K562 (cell line): Measurements from ENCODE around the gene KCNJ4. TPM values are rescaled to one million over a fixed set of nuclear protein-coding genes. Genes with fewer than 3 reads are reported as not detected.
"Not testable (repeated sequence)": the region's sequence is repeated elsewhere in the genome, so short reads cannot be mapped to it uniquely, and the experiment has no call there.

Experiments used
- ATAC-seq: fragments of 200-7000 bp; cut with Tn5 transposase; 3 replicates; pipeline ENCODE4 v1.9.1; 2020; ENCODE audit warnings: moderate library complexity
- BruUV-seq: library from RNA; stranded (reverse); fragments of 400-500 nt; replicated peaks from 2 replicates; lab custom pipeline; 2021; lab: Mats Ljungman, UMichigan
- CTCF ChIA-PET: fragments of 300-600 bp; formaldehyde crosslinking; extraction: SDS; loops from one replicate; lab custom pipeline; 2021; ENCODE audit warnings: low intra/inter-chr PET ratio; lab: Yijun Ruan, JAX
- POLR2A ChIA-PET: fragments of 300-600, 350-650 bp; sonication (Branson Sonifier 250); formaldehyde crosslinking; extraction: SDS; loops from one replicate; lab custom pipeline; 2021; ENCODE audit warnings: antibody characterized with exemption, inconsistent platforms; lab: Yijun Ruan, JAX
- DNase-seq, 4 experiments: peaks; one replicate each; pipeline versions ENCODE4 v3.0.0 to v3.0.0-alpha.2; 2011 to 2018; ENCODE audit warnings: low spot score in 3 of 4, mixed read lengths in 3 of 4; ENCODE audit errors: extremely low read depth in 1 of 4
- FAIRE-seq: peaks from 2 replicates; lab custom pipeline; 2011; peaks lifted over from hg19 to GRCh38; lab: Jason Lieb, UNC
- H2AFZ ChIP-seq: 2 replicates; pipeline ENCODE4 v1.6.0; 2011; ENCODE audit warnings: low read depth, low read length, control low read depth, inconsistent platforms
- H3K27ac ChIP-seq: fragments of 200-600 bp; 3 replicates; pipeline ENCODE4 v1.8.0; 2011; ENCODE audit warnings: low read depth, mild to moderate bottlenecking, control low read depth, inconsistent platforms, low read length, moderate library complexity, mixed read lengths; ENCODE audit errors: extremely low read depth
- H3K27me3 ChIP-seq, 2 experiments: fragments of 300-600 bp in 1 of 2; 2 replicates in 1 of 2; 3 replicates in 1 of 2; pipeline versions ENCODE4 v1.6.0 to v1.8.0; 2011; ENCODE audit warnings: inconsistent platforms in 2 of 2, low read length in 2 of 2, mild to moderate bottlenecking in 1 of 2, mixed read lengths in 1 of 2, moderate library complexity in 1 of 2; ENCODE audit not compliant: control insufficient read depth in 2 of 2, insufficient read depth in 2 of 2
- H3K36me3 ChIP-seq: fragments of 300-600 bp; 3 replicates; pipeline ENCODE4 v1.8.0; 2011; ENCODE audit warnings: mild to moderate bottlenecking, low read length, inconsistent platforms; ENCODE audit not compliant: control insufficient read depth, insufficient read depth
- H3K4me1 ChIP-seq, 2 experiments: fragments of 200-600 bp in 1 of 2; replicated peaks in 1 of 2; 2 replicates in 1 of 2; 3 replicates in 1 of 2; pipeline versions ENCODE4 v1.5.1 to v1.8.0; 2011; ENCODE audit warnings: inconsistent platforms in 2 of 2, low read length in 2 of 2, mild to moderate bottlenecking in 1 of 2, mixed read lengths in 1 of 2, moderate library complexity in 1 of 2; ENCODE audit not compliant: control insufficient read depth in 2 of 2, insufficient read depth in 2 of 2
- H3K4me2 ChIP-seq: 2 replicates; pipeline ENCODE4 v1.6.1; 2011; ENCODE audit warnings: low read length, control low read depth, inconsistent platforms, mixed read lengths; ENCODE audit not compliant: insufficient read depth
- H3K4me3 ChIP-seq: fragments of 200-600 bp; sonication (generic), shearing (Covaris generic); 2 replicates; pipeline ENCODE4 v1.5.1; 2016; ENCODE audit warnings: control low read depth, inconsistent platforms
- H3K79me2 ChIP-seq: fragments of 200-600 bp; 3 replicates; pipeline ENCODE4 v1.8.0; 2011; ENCODE audit warnings: low read length, inconsistent platforms; ENCODE audit not compliant: control insufficient read depth, insufficient read depth
- H3K9ac ChIP-seq, 2 experiments: 2 replicates each; pipeline versions ENCODE4 v1.6.0 to v1.6.1; 2011; ENCODE audit warnings: low read depth in 2 of 2, low read length in 2 of 2, control low read depth in 1 of 2, inconsistent platforms in 1 of 2, mild to moderate bottlenecking in 1 of 2, mixed read lengths in 1 of 2; ENCODE audit not compliant: insufficient read depth in 1 of 2
- H3K9me1 ChIP-seq: one replicate; pipeline ENCODE4 v1.6.0; 2011; ENCODE audit warnings: inconsistent platforms, mild to moderate bottlenecking, low read length, moderate library complexity; ENCODE audit not compliant: control insufficient read depth, insufficient read depth
- H3K9me3 ChIP-seq: replicated peaks from 2 replicates; pipeline ENCODE4 v1.5.1; 2011; ENCODE audit warnings: low read depth, low read length, inconsistent platforms; ENCODE audit not compliant: control insufficient read depth, insufficient read depth
- H4K20me1 ChIP-seq: replicated peaks from 2 replicates; pipeline ENCODE4 v1.6.1; 2011; ENCODE audit warnings: low read length, inconsistent platforms, mixed read lengths; ENCODE audit not compliant: control insufficient read depth, insufficient read depth
- CEBPB ChIP-seq: fragments of 450-650 bp; IDR thresholded peaks from 2 replicates; pipeline ENCODE4 v1.6.1; 2016; ENCODE audit warnings: missing genetic modification characterization, missing compliant biosample characterization
- CHCHD3 ChIP-seq: fragments of 250-450 bp; sonication (Bioruptor Pico); IDR thresholded peaks from 2 replicates; pipeline ENCODE4 v2.1.2; 2022; ENCODE audit warnings: mild to moderate bottlenecking
- CREB3L1 ChIP-seq: fragments of 450-650 bp; IDR thresholded peaks from 2 replicates; pipeline ENCODE4 v1.6.1; 2014; ENCODE audit warnings: low read depth, mild to moderate bottlenecking, moderate library complexity, borderline replicate concordance
- FOXK2 ChIP-seq, 2 experiments: fragments of 450-650 bp; IDR thresholded peaks in 1 of 2; conservative IDR thresholded peaks in 1 of 2; 2 replicates each; pipeline ENCODE4 v1.6.1; 2016; ENCODE audit warnings: low read depth in 2 of 2, mild to moderate bottlenecking in 1 of 2
- HMG20A ChIP-seq: fragments of 450-650 bp; formaldehyde crosslinking; conservative IDR thresholded peaks from 2 replicates; pipeline ENCODE4 v1.4.0; 2020; ENCODE audit warnings: mild to moderate bottlenecking, mixed read lengths
- MCM5 ChIP-seq: fragments of 450-650 bp; IDR thresholded peaks from 2 replicates; pipeline ENCODE4 v1.6.1; 2016; ENCODE audit warnings: low read depth
- MIER1 ChIP-seq: fragments of 450-650 bp; IDR thresholded peaks from 2 replicates; pipeline ENCODE4 v1.6.1; 2016; ENCODE audit warnings: antibody characterized with exemption, mild to moderate bottlenecking, low read depth
- RFX5 ChIP-seq: IDR thresholded peaks from 2 replicates; pipeline ENCODE4 v1.6.1; 2011; ENCODE audit warnings: low read depth, mild to moderate bottlenecking, improper control_type of control experiment, low read length
- RFX7 ChIP-seq: fragments of 250-450 bp; sonication (Bioruptor Pico); IDR thresholded peaks from 2 replicates; pipeline ENCODE4 v1.5.1; 2021; ENCODE audit warnings: mild to moderate bottlenecking
- SETDB1 ChIP-seq: IDR thresholded peaks from one replicate; pipeline ENCODE4 v1.6.1; 2012; ENCODE audit warnings: low read length, control low read depth, inconsistent platforms
- SIX5 ChIP-seq, 2 experiments: IDR thresholded peaks; 2 replicates each; pipeline ENCODE4 v1.6.1; 2011; ENCODE audit warnings: low read length in 2 of 2, borderline replicate concordance in 1 of 2, low read depth in 1 of 2, mild to moderate bottlenecking in 1 of 2, moderate library complexity in 1 of 2; ENCODE audit not compliant: insufficient read depth in 1 of 2
- SRSF7 ChIP-seq: fragments of 200-400 bp; formaldehyde crosslinking; optimal IDR thresholded peaks from 2 replicates; pipeline ENCODE3; 2017; ENCODE audit warnings: mild to moderate bottlenecking, low read depth, low read length
- ZNF449 ChIP-seq: fragments of 250-450 bp; sonication (Bioruptor Pico); IDR thresholded peaks from 2 replicates; pipeline ENCODE4 v1.8.0; 2022; ENCODE audit warnings: moderate library complexity, mild to moderate bottlenecking, inconsistent platforms
- ZNF699 ChIP-seq: fragments of 250-450 bp; sonication (Bioruptor Pico); IDR thresholded peaks from 2 replicates; pipeline ENCODE4 v1.8.0; 2021; ENCODE audit warnings: mild to moderate bottlenecking, moderate library complexity; ENCODE audit not compliant: insufficient replicate concordance
- WGBS: fragments of 100-300 bp; shearing (Covaris generic); methylation state at CpG from one replicate; pipeline ENCODE4 v1.1.6; 2016; ENCODE audit warnings: low coverage, mixed read lengths; ENCODE audit not compliant: insufficient coverage; ENCODE audit errors: missing lambda C conversion rate; 5-methylcytosine and 5-hydroxymethylcytosine counted together
- in situ Hi-C: fragments of 300-500 bp; cut with MboI; formaldehyde crosslinking; loops from 4 replicates; pipeline ENCODE4 v1.15.0; 2018; ENCODE audit warnings: inconsistent platforms, mixed read lengths
- intact Hi-C: fragments of 100-400 bp; cut with micrococcal nuclease; formaldehyde crosslinking; loops from 2 replicates; pipeline ENCODE4 v1.14.2; 2022
- polyA plus RNA-seq, 8 experiments: library from polyadenylated mRNA; depleted of rRNA in 4 of 8; stranded (reverse) in 5 of 8; unstranded in 3 of 8; fragments of >200 nt; fragmentation: Nextera tagmentation in 2 of 8; fragmentation: Illumina TruSeq in 1 of 8; extraction: Ambion mirVana in 2 of 8; extraction: Trizol in 1 of 8; gene quantifications; 2 replicates each; pipeline versions ENCODE4 v1.2.1 to v1.2.3, GENCODE V29; 2011 to 2014; ENCODE audit warnings: inconsistent platforms in 1 of 8, missing spikeins in 1 of 8
- total RNA-seq, 7 experiments: library from RNA; depleted of rRNA in 6 of 7; stranded (reverse); fragments of >200 nt in 6 of 7; fragmentation: Illumina TruSeq in 2 of 7; extraction: Trizol in 2 of 7; gene quantifications; 2 replicates each; pipeline versions ENCODE4 v1.2.1 to v1.2.3, GENCODE V29; 2011 to 2021; ENCODE audit warnings: low replicate concordance in 1 of 7

Gene KCNJ4
- total and polyA plus RNA-seq, 9 of the 15 experiments (the other 6 are each of a cell fraction or from before 2014, with no cell fraction given) = 0.07 to 0.55 (median 0.09) TPM; not detected in 4

- ATAC-seq (no peak), FAIRE-seq (no peak), DNase-seq (no peak)
- Histone ChIP-seq H3K9ac (no peak overlapping the region), H3K27me3 (no peaks in the 10 kb centered on the region), H3K4me1 (no peaks in the 10 kb centered on the region), H3K36me3 (peaks cover 12% of the 10 kb centered on the region; the same call in 1 of the 3 replicates), H3K9me3 (no peaks in the 10 kb centered on the region), H4K20me1 (no peaks in the 10 kb centered on the region), H3K9me1 (no peaks in the 10 kb centered on the region), H3K79me2 (peaks cover 27% of the 10 kb centered on the region), H3K27ac (no peak overlapping the region), H3K4me2 (no peak overlapping the region), H2AFZ (no peak overlapping the region), H3K4me3 (no peak overlapping the region)
- intact Hi-C loops (no loop called here), in situ Hi-C loops (no loop called here)
- 100% methylated on average over 1 of the region's 2 CpGs for WGBS
- ChIA-PET CTCF (no interaction called here), POLR2A (no interaction called here)
- BruUV-seq = no TSS peak
- TF ChIP-seq SIX5 (IDR thresholded peaks at IDR 0.05; ENCODE audit: borderline replicate concordance in 1 of 2, insufficient read depth in 1 of 2, low read depth in 1 of 2, low read length in 2 of 2) = no peak
- TF ChIP-seq MCM5 = no peak
- TF ChIP-seq ZNF699 = no peak
- TF ChIP-seq CREB3L1 = no peak
- TF ChIP-seq ZNF449 (CRISPR knock-in tag) = no peak
- TF ChIP-seq CHCHD3 (CRISPR knock-in tag) = no peak
- no peak for TF ChIP-seq RFX5
- TF ChIP-seq MIER1 = no peak
- TF ChIP-seq SRSF7 = no peak
- no peak for TF ChIP-seq CEBPB (tag)
- TF ChIP-seq SETDB1 = no peak
- TF ChIP-seq FOXK2 (conservative IDR thresholded peaks at IDR 0.05 in 1 of 2, IDR thresholded peaks at IDR 0.05 in 1 of 2; ENCODE audit: low read depth in 2 of 2) = no peak
- TF ChIP-seq RFX7 (CRISPR knock-in tag) = no peak
- TF ChIP-seq HMG20A (CRISPR knock-in tag) = no peak
Measured at GRCh38 chr22:38383417-38383816, 71.6 kb downstream of the KCNJ4 start.

GRCh38 chr22:38381371-38381770 is 73.6 kb downstream of the KCNJ4 start:
- DNase-seq, CTCF ChIA-PET, H3K4me3 ChIP-seq, ATAC-seq, H2AFZ ChIP-seq, H4K20me1 ChIP-seq, H3K9me3 ChIP-seq, BruUV-seq, H3K4me1 ChIP-seq, in situ Hi-C loops, H3K27ac ChIP-seq, H3K4me2 ChIP-seq, H3K9me1 ChIP-seq, FAIRE-seq, H3K27me3 ChIP-seq, intact Hi-C loops, H3K9ac ChIP-seq, POLR2A ChIA-PET: not testable (repeated sequence)
- Histone ChIP-seq H3K36me3 (peaks cover 15% of the 10 kb centered on the region; the same call in 1 of the 3 replicates), H3K79me2 (peaks cover 13% of the 10 kb centered on the region)
- WGBS = 45% methylated on average over 3 of the region's 3 CpGs
